ENCODE data around the gene UBR1. TPM values are rescaled to one million over a fixed set of nuclear protein-coding genes. Genes with fewer than 3 reads are reported as not detected.

UBR1 gene
- total RNA-seq, 1 donor from 2014 or later = 23.9 TPM

GRCh38 chr15:43105077-43105736 is 631 bp downstream of the UBR1 start:
- H3K4me3 Mint-ChIP-seq = peak overlapping the region; percentile 99
- H3K36me3 Mint-ChIP-seq (ENCODE audit: low read depth) = peaks cover 19% of the 10 kb centered on the region
- no peaks in the 10 kb centered on the region for H3K9me3 Mint-ChIP-seq
- peaks cover 51% of the 10 kb centered on the region for H3K4me1 Mint-ChIP-seq
- peaks cover 9% of the 10 kb centered on the region for H3K27me3 Mint-ChIP-seq (ENCODE audit: low read depth)
- no peak for DNase-seq (ENCODE audit: low read depth, low spot score)
- TF ChIP-seq, protein P1, sequence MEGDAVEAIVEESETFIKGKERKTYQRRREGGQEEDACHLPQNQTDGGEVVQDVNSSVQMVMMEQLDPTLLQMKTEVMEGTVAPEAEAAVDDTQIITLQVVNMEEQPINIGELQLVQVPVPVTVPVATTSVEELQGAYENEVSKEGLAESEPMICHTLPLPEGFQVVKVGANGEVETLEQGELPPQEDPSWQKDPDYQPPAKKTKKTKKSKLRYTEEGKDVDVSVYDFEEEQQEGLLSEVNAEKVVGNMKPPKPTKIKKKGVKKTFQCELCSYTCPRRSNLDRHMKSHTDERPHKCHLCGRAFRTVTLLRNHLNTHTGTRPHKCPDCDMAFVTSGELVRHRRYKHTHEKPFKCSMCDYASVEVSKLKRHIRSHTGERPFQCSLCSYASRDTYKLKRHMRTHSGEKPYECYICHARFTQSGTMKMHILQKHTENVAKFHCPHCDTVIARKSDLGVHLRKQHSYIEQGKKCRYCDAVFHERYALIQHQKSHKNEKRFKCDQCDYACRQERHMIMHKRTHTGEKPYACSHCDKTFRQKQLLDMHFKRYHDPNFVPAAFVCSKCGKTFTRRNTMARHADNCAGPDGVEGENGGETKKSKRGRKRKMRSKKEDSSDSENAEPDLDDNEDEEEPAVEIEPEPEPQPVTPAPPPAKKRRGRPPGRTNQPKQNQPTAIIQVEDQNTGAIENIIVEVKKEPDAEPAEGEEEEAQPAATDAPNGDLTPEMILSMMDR (conservative IDR thresholded peaks at IDR 0.05) = no peak
- H3K27ac Mint-ChIP-seq (ENCODE audit: unreplicated experiment) = peak overlapping the region; percentile 97

DNA sequence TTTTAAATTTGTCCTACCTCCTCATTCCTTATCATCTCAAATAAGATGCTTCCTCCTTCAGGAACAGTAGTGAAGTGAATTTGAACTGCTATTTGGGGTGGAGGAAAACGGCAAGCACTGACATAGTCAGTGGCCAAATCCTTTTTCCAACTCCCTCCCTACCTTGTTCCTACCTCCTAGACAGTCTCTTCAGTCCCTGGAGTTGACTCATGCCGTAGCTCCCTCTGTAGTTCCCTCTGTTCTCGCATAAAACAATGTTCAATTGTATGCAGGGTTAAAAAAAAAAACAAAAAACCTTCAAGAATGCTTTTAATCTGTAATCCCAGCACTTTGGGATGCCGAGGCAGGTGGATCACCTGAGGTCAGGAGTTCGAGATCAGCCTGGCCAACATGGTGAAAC is 1.4 kb downstream of the UBR1 start:
- H3K27me3 Mint-ChIP-seq (ENCODE audit: low read depth) = peaks cover 9% of the 10 kb centered on the region
- H3K36me3 Mint-ChIP-seq (ENCODE audit: low read depth) = peaks cover 23% of the 10 kb centered on the region
- H3K4me3 Mint-ChIP-seq = peak overlapping the region; percentile 58

DNA sequence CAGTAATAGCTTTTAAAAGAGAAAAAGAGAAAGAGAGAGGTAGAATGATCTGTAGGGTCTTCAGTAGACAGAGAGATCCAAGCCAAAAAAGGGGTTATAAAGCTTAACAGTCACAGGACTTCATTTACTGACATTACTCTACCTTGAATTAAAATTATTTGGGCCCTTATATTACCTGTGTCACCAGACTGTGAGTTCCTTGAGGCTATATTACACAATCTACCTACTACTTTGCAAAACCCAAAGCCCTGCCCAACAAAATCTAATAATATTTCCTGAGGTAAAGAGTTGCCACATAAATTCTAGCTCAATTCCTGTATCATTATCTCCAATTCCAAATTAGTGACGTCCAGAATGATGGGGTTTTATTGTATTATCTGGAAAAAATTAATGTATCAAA is 1.9 kb downstream of the UBR1 start:
- Mint-ChIP-seq H3K4me3 (peak overlapping the region; percentile 73), H3K4me1 (peaks cover 53% of the 10 kb centered on the region), H3K27ac (ENCODE audit: unreplicated experiment) (no peak overlapping the region), H3K36me3 (ENCODE audit: low read depth) (peaks cover 23% of the 10 kb centered on the region), H3K9me3 (no peaks in the 10 kb centered on the region), H3K27me3 (ENCODE audit: low read depth) (peaks cover 7% of the 10 kb centered on the region)
- TF ChIP-seq, protein P1 (conservative IDR thresholded peaks at IDR 0.05) = no peak
- DNase-seq (ENCODE audit: low read depth, low spot score) = no peak

More for the DNA sequence above, 1.4 kb downstream of the UBR1 start:
- DNase-seq (ENCODE audit: low read depth, low spot score) = no peak
- Mint-ChIP-seq H3K9me3 (no peaks in the 10 kb centered on the region), H3K4me1 (peaks cover 53% of the 10 kb centered on the region), H3K27ac (ENCODE audit: unreplicated experiment) (no peak overlapping the region)
- TF ChIP-seq, protein P1 (conservative IDR thresholded peaks at IDR 0.05) = no peak

GRCh38 chr15:43102187-43102586 is 3.7 kb downstream of the UBR1 start:
- no peak overlapping the region for H3K27ac Mint-ChIP-seq (ENCODE audit: unreplicated experiment)
- no peaks in the 10 kb centered on the region for H3K9me3 Mint-ChIP-seq
- peak overlapping the region; percentile 29 for H3K4me3 Mint-ChIP-seq
- H3K4me1 Mint-ChIP-seq = peaks cover 53% of the 10 kb centered on the region
- H3K36me3 Mint-ChIP-seq (ENCODE audit: low read depth) = peaks cover 29% of the 10 kb centered on the region
- no peak for DNase-seq (ENCODE audit: low read depth, low spot score)
- TF ChIP-seq, protein P1 (conservative IDR thresholded peaks at IDR 0.05) = no peak
- H3K27me3 Mint-ChIP-seq (ENCODE audit: low read depth) = no peaks in the 10 kb centered on the region

- Mint-ChIP-seq H3K9me3 (no peaks in the 10 kb centered on the region), H3K4me1 (peaks cover 43% of the 10 kb centered on the region), H3K36me3 (ENCODE audit: low read depth) (peaks cover 33% of the 10 kb centered on the region), H3K27ac (ENCODE audit: unreplicated experiment) (no peak overlapping the region), H3K4me3 (peak overlapping the region; percentile 13), H3K27me3 (ENCODE audit: low read depth) (no peaks in the 10 kb centered on the region)
- no peak for DNase-seq (ENCODE audit: low read depth, low spot score)
- TF ChIP-seq, protein P1 (conservative IDR thresholded peaks at IDR 0.05) = no peak
These were observed 4.9 kb downstream of the UBR1 start for GRCh38 chr15:43100971-43101370.
